AG08395 (cell line): ENCODE results near the gene DUXB.

ENCODE experiments used
- DNase-seq: peaks from one replicate; pipeline ENCODE4 v3.0.0; 2012; ENCODE audit warnings: mixed read lengths, low spot score

Gene DUXB, protein sequence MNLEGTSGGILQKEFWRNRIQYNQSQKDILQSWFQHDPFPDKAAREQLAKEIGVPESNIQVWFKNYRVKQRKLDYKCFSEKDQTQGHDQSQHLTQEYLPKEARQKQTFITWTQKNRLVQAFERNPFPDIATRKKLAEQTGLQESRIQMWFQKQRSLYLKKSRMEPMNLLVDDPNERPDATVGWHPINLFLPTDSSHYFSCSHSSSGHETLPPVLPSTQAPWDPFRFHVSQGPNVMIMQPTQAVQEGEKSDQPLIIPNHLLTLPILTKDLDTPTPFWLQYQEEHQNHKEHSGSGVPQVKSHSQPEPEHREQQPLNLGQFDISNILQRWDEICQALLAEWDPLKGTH

DNA sequence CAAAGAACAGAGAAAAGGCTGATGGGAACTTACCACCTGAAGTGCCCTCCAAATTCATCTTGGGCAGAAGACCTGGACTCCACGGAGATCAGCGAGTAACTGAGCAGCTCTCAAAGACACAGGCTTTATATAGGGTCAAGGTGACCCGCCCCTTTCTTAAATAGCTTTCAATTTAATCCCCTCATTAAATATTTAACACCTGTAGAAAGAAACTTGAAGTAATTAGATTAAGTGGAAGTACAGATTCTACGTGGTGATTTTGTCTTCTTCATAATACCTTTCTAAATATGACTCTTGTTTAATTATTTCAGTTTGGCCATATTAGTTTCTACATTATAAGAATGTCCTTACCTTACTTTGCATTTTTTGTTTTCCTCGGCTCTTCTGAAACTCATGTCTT lies at the start of gene DUXB:
Gene DUXB, minus strand, starts transcription at position 101 of the 400 bp plus-strand sequence. Its CDS starts 43 bp downstream, at position 58.
- no peak for DNase-seq

GRCh38 chr16:75750528-75750927 lies 49.3 kb upstream of the DUXB start:
- no peak for DNase-seq

GRCh38 chr16:75746359-75746758 lies 45.1 kb upstream of the DUXB start:
- DNase-seq = no peak

GRCh38 chr16:75745823-75746222 lies 44.6 kb upstream of the DUXB start:
- no peak for DNase-seq

GRCh38 chr16:75745242-75745641 lies 44.0 kb upstream of the DUXB start:
- DNase-seq = no peak

DNA sequence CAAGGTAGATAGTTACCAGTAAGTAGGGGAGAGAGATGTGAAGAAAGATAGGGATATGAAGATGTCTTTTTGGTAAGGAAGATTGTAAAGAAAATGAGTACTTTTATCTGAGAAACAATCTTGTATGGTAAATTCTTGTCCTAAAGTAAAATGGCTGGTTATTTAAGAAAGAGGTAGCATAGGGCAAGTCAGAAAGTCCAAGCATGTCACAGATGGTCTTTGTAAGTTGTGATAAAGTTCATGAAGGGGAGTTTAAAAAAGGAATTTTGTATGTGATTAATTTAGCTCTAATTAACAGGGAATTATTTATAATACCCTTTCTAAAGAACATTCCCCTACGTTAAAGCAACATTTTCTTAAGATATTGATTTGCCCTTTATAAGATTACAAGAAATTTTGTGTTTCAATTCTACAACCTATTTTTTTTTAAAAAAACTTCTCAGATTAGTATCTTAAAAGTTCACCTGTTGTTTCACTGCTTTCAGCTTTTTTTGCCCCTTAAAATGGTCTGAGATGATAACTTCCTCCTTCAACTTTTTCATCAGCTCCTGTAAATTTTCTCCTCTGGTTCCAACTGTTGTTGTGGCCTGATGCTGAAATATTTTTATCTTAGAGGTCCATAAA lies 41.3 kb upstream of the DUXB start:
- no peak for DNase-seq

DNA sequence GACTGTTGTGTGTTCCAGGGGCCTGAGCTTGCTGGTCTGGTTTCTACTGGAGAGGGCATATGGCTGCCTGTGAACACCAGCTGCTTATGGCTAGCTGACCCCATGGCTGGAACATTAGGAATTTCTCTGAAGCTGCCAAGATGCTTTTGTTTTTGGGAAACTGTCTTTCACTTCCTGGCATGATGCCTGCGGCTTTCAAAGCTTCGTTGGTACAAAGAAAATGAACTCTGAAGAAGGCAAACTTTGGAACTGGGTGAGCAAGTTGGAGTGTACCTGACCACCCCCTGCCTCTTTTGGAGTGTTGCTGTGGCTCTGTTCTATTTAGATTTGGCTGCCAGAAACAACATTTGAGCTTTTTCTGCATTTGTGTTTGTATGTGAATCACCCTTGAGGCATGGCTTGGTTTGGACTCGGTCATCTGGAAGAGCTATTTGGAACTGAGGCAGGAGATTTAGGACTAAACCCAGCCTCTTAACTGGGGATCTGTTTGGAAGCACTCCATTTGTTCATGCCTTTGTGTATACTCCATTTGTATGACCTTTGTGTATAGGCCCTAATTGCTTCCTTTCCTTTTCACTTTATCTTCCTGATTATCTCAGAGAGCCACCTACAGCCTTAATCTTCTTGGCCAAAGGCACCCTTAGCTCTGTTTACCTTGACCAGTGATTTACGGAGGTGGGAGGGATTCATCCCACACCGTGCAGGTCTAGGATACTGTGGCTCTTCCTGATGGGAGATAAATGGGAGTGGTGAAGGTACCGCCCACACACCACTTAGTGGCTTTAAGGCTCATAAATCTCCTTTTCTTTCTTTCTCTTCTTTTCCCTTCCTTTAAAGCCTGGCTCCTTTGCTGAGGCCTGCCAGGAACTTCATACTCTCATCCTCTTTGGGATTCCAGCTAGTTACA lies 32.3 kb upstream of the DUXB start:
- DNase-seq = peak; percentile 82

DNA sequence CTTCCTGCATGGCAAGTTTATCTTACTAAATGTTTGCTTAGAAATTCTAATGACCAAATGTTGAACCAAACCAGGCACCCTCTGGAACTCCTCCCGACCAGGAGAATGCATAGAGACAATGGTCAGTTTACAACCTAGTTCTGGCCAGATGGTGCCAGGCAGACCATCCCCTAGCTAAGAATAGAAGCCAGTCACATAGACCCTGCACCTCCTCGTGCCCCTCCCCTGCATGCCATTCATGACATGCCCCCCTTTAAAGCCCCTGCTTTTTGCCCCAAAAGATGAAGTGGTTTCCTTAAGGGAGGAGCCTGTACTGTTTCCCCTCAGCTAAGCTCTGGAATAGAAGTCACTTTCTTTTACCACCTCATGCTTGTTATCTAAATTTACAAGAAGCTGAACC lies 31.6 kb upstream of the DUXB start:
- DNase-seq = no peak

DNA sequence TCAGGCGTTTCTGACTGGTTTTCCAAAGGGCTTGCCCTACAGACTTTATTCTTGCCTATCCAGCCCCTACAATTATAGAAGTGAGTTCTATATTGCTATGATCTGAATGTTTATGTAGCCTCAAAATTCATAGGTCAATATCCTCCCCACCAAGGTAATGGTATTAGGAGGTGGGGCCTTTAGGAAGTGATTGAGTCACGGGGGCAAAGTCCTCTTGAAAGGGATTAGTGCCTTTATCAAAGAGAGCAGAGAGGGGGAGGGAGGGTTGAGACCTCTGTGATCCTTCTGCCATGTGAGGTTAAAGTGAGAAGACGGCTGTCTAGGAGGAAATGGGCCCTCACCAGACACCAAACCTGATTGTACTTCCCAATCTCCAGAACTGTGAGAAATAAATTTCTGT lies 26.0 kb upstream of the DUXB start:
- no peak for DNase-seq

DNA sequence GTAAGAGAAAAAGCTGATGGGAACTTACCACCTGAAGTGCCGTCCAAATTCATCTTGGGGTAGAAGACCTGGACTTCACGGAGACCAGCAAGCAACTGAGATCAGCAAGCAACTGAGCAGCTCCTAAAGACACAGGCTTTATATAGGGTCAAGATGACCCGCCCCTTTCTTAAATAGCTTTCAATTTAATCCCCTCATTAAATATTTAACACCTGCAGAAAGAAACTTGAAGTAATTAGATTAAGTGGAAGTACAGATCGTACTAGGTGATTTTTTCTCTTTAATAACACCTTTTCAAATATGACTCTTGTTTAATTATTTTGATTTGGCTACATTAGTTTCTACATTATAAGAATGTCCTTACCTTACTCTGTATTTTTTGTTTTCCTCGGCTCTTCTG lies 25.1 kb upstream of the DUXB start, which contains the start of gene CPHXL:
Gene CPHXL, minus strand, starts transcription at position 101 of the 400 bp plus-strand sequence. Its CDS starts 48 bp downstream, at position 53.
- no peak for DNase-seq

DNA sequence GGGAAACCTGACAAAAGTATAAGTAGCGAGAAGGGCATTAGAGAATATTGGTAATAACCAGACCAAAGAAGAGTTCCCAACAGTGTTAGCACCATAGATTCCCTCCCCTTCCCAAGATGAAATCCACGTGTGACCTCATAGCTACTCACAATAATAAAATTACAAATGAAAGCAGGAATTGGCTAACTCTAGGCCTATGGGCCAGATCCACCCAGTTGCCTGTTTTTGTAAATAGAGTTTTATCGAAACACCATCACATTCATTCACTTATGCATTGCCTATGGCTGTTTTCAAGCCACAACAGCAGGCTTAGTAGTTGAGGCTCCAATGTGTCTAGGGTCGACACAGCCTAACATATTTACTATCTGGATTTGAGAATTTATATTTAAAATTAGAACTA lies 17.2 kb upstream of the DUXB start:
- no peak for DNase-seq

DNA sequence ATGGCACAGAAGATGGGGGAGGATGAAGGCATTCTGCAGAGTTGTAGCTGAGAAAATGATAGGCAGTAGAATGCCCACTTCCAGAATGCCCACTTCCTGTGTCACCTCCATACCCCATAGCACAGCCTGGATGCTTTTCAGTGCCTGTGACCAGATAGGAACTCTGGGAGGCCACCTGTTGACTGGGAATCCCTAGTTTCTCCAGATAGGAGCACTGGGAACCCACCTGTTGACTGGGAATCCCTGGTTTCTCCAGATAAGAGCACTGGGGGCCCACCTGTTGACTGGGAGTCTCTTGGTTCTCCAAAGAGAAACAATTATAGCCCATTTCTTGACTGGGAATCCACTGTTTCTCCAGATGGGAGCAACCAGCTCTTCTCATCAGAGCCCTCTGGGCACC lies 13.4 kb upstream of the DUXB start:
- no peak for DNase-seq

GRCh38 chr16:75710344-75710743 lies 9.1 kb upstream of the DUXB start:
- DNase-seq = no peak

DNA sequence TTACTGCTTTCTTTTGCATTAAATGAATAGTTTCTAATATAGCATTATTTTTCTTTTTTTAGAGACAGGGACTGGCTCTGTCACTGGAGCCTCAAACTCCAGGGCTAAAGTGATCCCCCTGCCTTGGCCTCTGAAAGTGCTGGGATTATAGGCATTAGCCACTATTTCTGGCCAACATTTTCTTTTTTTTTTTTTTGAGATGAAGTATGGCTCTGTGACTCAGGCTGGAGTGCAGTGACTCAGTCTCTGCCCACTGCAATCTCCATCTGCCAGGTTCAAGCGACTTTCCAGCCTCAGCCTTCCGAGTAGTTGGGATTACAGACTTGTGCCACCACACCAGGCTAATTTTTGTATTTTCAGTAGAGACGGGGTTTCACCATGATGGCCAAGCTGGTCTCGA lies 2.0 kb upstream of the DUXB start:
- DNase-seq = no peak

DNA sequence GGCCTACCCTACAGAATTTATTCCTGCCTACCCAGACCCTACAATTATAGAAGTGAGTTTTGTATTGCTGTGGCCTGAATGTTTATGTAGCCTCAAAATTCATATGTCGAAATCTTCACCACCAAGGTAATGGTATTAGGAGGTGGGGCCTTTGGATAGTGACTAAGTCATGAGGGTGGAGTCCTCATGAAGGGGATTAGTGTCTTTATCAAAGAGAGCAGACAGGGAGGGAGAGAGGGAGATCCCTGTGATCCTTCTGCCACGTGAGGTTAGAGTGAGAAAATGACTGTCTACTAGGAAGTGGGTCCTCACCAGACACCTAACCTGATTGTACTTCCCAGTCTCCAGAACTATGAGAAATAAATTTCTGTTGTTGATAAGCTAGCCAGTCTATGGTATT lies 981 bp upstream of the DUXB start:
- no peak for DNase-seq

GRCh38 chr16:75697571-75697970 lies 3.7 kb downstream of the DUXB start:
- DNase-seq = no peak

DNA sequence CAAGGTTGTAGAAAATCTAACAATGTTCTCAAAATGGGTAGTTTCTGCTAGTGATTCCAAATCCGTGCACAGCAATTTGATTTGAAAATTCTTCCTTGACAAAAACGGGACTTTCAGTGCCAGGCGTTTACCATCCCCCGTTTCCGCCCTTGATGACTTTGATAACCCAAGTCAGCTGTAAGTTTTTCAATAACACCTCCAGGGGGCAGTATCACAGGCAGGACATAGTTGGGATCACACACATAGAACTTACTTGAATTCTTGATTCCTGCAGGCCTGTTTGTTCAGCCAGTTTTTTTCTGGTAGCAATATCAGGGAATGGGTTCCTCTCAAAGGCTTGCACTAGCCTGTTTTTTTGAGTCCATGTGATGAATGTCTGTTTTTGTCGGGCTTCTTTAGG lies 5.6 kb downstream of the DUXB start:
- no peak for DNase-seq

GRCh38 chr16:75687361-75687760 lies 13.9 kb downstream of the DUXB start:
- DNase-seq = no peak

GRCh38 chr16:75682308-75682707 lies 19.0 kb downstream of the DUXB start:
- no peak for DNase-seq

- no peak for DNase-seq
These were observed 21.9 kb downstream of the DUXB start for GRCh38 chr16:75679366-75679765.

- DNase-seq = no peak
These were observed 24.4 kb downstream of the DUXB start, which contains the start of gene CPHXL2 for GRCh38 chr16:75676909-75677308. CPHXL2 (minus strand) TSS chr16:75677009; CDS start chr16:75676999, 10 bp downstream.

- DNase-seq = no peak
These were observed 33.8 kb downstream of the DUXB start for GRCh38 chr16:75667503-75667902.
